DMS153 treated with DMSO at 0.1 percent for 48 hours (cell line): ENCODE results near the gene SMARCA2.

Source experiments
- DNase-seq: peaks from one replicate; lab custom pipeline; 2025; ENCODE audit not compliant: unreplicated experiment; lab: John Stamatoyannopoulos, UW

Gene SMARCA2

DNA sequence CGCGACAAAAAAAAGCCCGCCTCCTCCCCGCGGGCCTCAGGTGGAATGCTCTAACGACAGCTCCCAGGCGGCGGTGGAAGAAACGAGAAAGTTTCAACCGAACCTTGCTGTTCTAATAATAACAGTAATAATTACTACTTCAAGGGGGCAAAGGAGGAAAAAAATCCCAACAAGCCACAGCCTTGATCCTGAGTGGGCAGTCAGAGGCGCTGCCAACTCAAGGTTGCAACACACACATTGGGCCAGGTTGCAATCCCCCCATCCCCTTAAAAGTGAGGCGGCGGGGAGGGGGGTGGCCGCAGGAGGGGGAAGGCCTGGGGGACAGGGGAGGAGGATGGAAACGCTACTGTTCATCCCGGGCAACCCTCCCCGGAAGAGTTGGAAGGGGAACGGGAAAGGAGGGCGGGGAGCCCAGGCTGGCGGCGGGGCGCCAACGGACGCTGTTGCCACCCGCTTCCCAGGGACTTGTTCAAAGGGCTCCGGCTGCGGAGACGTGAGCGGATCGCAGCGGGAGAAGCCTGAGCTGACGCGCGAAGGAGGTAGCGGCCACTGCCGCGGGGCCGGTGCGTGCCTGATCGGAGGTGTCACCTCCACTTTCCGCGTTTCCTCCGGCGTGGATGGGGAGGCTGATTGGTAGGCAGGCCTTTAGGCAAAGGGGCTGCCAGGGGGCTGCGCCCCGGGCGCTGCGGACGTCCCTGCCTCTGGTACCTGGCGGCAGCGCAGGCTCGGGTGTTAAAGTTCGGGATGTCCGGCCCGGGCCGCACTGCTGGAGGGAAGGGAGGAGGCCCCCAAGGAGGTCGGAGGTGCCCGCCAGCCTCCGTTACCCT, 647 bp downstream of the SMARCA2 start:
- DNase-seq = no peak

DNA sequence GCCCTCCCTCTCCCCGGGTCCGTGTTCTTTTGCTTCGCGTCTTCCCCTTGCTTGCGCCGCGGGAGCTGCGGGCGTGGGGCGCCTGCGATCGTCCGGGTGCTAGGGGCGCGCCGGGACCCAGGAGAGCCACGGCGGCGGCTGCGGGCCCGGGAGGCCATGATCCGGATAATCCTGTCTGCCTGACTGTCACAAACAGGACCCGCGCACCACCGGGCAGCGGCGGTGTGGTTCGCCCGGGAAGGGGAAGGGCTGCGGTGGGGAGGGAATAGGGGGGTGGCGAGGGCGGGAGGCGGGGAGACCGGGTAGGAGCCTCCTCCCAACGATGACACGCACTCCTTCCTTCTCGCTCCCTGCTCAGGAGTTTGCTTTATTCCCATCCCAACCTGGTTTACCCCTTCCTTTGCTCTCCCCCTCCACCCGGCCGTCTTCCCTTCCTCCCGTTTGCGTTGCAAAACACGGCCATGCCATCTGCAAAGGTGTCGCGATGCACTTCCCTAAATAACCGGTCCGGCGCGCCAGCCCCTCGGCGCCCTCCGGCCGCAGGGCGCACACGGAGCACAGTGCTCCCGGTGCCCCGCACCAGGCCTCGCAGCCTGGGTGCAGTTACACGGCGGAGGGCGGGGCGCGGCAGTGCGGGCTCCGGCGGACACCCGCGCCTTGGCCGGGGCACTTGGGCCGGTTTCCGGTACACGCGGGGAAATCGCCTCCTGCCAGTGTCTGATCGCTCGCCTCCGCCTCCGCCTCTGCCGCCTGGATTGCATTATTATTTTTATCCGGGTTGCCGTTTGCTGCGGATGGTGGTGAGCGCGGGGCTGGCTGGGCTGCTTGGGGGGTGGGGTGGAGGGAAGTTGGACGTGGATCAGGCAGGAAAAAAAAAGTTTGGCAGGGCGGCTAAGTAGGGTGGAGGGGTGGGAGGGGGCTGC, 1.5 kb downstream of the SMARCA2 start:
- peak; percentile 25 for DNase-seq

DNA sequence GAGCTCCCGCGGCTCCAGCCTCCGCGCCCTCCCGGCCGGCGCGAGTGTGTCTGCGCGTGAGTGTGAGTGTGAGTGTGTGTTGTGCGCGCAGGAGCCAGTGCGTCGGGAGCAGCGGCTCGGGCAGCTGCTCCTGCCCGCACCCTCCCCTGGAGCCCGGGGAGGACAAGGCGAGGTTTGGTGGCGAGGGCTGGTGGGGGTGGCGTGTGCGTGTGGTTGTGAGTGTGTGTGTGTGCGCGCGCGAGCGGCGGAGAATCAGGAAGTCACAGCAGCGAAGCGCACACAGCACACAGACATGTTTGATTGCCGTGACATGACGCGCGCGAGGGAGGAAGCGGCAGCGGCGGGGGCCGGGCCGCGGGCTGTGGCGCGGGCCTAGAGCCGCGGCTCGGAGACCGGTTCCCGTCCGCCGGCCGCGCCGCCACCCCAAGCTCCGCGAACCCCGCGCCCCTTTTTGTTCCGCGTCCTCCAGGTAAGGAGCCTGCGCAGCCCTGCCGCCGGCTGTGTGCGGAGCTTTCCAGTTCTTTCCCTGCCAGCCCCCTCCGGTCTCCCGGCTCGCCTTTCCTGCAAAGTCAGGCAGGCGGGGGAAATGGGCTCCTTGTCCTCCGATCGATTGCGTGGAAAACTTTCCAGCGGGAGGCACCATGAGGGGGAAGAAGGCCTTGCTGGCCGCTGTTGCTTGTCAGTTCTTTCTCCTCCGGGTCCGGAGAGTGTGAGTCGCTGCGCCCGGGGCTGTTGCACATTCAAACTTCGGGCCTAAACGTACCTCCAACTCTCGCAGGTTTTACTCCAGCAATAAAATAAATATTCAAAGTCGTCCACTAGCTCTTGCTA, 2.4 kb downstream of the SMARCA2 start:
- DNase-seq = no peak

DNA sequence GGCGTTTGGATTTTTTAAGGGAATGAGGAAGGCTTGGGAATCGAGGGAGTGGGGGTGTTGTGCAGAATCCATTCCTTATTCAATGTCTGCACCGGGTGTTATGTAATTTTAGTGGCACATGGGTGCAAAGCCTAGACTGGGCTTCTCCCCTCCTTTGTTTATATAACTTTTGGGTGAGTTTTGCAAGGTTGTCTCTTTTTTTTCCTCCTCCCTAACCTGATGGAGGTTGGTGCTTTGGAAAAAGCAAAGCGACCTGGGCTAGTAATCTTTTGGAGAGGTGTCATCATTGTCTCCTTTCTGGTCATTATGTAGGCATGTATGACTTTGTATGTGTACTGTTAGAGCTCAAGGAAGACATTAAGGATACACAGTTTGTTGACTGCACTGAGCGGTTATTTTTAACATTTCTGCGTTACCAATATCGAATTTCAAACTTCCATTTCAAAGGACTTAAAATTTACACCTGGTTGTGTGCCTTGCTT, 3.1 kb downstream of the SMARCA2 start:
- DNase-seq = no peak

DNA sequence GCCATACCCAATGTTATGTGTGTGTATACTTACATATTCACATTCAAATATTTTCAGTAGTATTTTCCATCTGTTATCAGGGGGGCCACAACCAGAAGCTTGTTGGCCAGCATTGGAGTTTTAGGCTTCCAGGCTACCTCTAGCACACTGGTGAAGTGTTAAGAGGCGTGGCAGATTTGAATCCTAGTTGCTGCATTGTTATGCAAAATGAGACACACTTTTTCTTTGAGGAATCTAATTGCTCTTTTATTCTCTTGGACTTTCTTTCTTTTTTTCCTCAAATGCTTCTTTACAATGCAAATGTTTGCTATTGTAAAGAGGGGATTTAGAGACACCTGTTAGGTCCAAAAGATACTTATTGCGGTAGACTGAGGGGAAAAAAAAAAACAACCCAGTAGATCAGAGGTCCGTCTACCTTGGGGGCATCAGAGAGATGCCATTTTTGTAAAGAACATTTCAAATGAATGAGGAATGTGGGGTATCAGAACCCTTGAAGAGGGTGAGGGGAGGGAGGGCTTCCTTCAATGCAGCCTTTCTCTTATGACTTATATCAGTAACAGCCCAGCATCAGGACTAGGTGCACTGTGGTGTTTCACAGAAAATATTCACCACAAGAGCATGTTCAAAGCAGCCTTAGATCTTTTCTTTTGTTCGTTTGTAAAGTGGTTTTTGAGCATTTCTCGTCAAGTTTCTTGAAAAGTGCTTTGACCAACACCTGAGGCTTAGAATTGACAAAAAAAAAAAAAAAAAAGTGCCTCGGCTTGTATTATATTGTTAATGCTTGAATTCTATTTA, 3.8 kb downstream of the SMARCA2 start:
- no peak for DNase-seq

DNA sequence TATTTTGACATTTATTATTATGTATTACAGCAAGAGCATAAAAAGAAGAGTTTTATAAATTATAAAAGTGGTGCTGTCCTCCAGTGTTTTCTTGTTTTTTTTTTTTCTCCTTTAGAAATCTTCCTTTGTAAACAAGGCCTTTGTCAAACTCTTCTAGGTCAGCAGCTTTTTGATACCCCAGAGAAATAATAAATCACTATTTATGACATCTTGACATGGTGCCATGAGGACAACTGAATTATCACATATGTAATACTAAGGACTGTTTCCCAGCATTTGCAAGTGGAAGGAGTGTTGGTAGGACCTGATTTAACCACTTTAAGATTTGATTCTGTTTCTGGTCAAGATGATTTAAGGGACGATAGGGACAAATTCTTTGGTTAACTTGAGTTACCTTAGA, 4.6 kb downstream of the SMARCA2 start:
- no peak for DNase-seq

DNA sequence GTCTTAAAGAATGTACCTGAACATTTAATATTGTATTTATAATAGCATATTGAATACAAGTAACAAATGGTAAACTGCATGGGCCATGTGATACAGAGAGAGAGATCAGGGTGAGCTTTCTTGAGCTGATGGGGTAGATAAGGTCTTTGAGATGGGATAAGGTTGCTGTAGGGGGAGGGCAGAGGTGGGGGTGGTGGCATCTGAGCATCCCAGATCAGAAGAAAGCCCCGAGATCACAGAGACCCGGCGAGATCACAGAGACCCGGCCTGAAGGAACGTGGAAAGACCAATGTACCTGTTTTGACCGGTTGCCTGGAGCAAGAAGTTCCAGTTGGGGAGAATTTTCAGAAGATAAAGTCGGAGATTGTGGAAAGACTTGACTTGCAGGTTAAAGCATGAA, 6.6 kb downstream of the SMARCA2 start:
- no peak for DNase-seq

DNA sequence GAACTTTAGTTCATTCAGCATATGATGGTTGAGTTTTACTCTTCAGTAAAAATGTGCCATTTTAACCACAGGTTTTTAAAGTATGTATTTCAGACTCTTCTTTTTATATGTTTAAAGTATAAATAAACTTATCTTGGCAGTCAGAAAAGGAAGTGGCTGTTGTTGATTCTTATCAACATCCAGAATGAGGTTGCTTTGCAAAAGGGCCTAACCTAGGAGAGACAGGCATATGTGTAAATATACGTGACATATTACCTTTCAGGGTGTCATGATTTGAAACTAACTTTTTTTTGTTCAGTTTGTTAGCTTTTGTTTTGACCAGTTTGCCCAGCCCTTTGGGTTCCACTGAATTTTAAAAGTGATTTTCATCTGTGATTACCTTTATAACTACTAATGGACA, 7.4 kb downstream of the SMARCA2 start:
- no peak for DNase-seq

DNA sequence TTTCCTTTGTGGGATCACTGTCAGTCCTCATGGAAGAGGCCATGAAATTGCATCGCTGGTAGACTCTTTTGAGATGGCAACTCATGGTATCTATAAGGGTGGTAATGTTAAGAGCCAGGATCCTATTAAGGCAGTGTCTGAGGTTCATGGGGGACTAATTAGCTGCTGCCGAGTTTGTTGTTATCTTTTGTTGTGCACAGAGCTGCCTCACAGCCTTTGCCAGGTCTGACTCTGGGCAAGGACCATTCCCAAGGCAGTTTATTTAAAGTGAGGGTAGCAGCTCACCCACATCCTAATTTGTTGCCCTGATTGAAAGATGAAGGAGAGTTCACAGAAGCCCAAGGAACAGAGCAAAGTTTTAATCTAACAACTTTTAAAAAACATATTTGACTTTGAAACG, 7.9 kb downstream of the SMARCA2 start:
- no peak for DNase-seq

DNA sequence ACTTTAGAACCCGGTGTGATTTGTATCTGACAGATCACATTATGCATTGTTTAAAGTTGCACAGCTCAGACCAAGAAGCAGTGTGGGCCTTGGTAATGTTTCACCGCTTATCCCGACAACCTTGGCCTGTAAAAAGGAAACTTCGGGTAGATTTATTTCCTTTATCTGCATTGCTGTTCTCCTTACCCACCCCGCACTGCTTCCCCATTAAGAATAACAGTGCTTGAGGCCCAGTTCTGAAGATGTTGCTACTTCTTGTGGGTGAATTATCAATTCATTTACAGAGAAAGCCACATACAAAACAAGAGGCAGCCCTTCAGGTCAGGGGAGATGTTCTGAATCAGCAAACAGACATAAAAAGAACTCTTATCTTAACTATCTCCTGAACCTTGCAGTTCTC, 8.4 kb downstream of the SMARCA2 start:
- no peak for DNase-seq

DNA sequence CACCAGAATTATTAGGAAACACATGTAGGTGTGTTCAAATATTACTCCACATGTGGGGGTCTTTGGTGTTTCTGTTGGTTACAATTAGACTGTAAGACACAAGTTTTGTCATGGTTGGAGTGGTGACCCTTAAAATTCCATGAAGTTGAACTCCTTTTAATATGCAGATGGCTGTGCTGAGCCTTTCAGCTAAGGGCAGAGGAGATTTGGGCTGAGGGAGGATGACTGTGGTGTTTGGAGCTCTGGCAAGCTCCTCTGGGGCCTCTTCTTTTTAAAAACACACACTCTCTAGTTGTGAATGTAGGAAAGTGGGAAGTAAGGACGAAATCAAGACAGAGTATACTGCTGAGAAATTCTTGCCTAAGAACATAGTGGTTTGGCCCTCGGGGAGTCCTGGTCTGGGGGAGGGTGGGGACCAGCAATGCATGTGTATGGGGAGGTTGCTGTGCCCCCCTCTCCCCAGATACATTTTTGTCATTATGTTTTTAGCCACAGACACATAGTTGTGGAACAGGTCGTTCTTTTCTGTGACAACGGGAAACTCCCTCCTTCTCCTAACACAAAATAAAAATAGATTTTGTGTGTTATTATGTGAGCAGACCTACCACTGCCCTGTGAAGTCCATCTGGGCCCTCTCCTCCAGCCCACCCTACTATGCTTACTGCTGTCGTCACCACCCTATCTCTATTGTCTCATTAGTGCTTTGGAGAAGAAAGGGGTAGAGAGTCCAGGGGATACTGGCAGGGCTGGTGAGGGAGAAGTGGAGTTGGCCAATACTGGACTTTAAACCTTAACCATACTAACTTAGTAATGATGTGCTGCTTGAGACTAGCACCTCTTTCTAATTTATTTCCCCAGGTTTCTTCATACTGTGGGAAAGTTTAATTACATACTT, 10.0 kb downstream of the SMARCA2 start:
- DNase-seq = no peak

DNA sequence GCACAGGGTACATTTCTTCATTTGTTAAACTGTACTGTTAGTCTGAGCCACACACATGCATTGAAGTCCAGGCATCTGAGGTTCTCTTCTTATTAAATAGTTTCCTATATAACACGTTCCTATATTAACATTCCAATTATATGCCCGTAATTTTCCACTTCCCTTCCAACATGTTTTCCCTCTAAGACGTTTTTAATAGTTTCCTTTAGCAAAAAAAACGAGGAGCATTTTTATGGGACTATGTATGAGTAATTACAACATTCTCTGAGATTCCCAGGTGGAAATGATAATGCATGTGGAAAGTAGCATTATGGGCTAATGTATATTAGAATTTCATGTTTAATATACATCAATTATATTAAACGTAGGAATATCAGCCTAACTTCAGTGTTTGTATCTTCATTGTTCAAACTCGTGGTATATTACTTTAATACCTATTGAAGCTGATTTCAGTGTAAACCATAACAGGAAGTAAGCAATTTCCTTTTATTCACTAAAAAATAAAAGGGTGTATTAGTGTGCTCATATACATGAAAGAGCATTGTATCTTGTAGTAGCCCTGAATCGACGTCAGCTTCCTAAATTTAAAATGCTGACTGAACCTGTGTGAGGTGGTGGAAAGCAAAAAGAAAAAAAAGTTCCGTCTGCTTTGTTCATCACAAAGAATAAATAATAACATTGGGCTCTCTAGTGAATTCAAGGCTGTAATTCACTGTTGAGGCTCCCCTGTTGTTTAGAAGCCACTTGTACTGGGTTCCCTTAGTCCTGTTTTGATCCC, 11.3 kb downstream of the SMARCA2 start:
- no peak for DNase-seq

DNA sequence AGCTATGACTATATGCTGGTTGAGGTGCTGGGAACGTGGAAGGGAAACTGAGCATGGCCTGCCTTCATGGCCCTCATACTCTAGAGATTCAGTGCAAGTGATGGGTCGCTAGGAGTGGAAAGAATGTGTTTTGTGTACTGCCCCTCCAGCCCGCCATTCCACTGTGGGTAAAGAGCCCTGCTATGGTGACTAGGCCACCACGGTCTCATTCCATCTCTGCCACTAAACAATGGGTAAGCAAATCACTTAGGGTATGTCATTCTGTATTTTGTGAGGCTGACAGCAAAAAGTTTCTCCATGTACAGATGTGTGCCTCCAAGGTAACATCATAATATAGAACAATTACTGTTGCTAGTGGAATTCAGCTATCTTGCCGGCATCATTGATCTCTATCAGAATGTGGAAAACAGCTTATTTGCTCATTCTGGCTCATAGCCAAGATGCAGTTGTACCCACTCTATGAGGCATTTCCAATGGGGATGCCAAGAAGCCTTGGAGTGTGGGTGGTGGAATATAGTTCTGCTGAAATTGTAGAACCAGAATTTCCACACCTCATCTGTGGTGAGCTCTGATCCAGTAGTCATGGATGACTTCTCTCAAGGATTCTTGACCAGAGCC, 12.5 kb downstream of the SMARCA2 start:
- DNase-seq = no peak

DNA sequence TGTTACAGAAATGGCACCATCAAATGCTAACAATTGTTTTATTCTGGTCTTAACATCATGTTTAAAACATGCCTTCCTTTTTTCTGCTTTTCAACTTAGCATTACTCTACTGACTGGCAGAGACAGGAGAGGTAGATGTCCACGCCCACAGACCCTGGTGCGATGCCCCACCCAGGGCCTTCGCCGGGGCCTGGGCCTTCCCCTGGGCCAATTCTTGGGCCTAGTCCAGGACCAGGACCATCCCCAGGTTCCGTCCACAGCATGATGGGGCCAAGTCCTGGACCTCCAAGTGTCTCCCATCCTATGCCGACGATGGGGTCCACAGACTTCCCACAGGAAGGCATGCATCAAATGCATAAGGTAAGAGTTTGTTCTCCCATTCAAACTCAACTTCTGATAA, 13.7 kb downstream of the SMARCA2 start:
- DNase-seq = no peak

DNA sequence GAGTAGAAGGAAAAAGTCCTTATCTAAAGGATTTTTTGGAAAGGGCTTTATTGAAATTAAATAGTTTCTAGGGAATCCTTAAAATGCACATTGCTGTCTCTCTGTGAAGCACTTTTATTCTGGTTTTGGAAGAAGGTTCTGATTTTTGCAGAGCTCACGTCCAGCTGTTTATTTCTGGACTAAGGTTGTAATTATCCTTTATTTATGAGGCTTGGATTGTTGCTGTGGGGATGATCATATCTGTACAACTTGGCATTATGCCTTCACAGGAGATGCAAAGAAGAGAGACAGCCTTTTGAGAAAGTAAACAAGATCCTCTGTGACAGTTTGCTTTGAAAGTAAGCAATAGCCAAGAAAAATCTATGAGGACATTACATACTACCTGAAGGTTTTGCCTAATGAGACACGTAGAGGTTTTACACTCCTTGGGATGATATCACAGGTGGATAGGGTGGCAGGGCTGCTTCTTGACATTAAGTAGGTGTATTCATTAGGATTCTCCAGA, 14.6 kb downstream of the SMARCA2 start:
- DNase-seq = no peak

DNA sequence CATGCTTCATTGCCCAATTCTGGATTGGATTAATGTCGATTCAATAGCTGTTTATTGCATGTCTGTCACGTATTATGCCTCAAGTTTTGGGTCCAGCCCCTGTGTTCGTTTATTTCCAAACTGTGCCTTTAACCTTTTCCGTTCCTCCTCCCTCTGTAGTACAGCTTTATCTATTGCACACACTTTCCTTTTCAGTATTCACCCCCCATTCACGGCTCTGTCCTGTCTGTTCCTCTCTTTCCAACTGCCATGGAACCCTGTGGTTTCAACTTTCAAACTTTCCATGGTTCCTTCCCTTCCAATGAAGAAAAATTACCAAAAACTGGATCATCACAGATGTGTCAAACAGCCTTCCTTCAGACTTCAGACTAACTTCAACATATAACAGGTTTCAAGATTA, 17.1 kb downstream of the SMARCA2 start:
- no peak for DNase-seq

DNA sequence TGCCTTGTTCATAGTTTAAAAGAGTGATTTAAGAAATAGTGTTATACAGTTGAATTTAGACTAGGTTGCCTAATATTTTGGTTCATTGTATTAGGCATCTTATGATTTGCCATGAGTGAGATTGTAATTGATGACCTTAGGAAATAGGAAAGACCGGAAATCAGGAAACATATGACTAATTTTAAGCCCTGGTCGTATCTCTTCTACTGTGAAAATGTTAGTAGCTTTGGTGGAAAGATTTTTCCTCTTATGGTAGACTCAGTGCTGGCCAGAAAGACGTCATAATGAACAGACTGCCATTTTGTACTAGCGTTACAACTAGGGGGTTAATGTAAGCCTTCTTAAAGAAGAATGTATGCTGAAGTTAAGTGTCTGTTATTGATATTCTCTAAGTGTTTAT, 21.7 kb downstream of the SMARCA2 start:
- DNase-seq = no peak
